Measurements from ENCODE around the gene SOCS4. TPM values are rescaled to one million over a fixed set of nuclear protein-coding genes. Genes with fewer than 3 reads are reported as not detected.
A peak's percentile ranks its signal among the peaks of the same experiment; 100 is the strongest.
"Not testable (repeated sequence)": the region's sequence is repeated elsewhere in the genome, so short reads cannot be mapped to it uniquely, and the experiment has no call there.

The SOCS4 gene
- total and polyA plus RNA-seq, 2 experiments from 2014 or later = 17.7 to 24.9 TPM

DNA sequence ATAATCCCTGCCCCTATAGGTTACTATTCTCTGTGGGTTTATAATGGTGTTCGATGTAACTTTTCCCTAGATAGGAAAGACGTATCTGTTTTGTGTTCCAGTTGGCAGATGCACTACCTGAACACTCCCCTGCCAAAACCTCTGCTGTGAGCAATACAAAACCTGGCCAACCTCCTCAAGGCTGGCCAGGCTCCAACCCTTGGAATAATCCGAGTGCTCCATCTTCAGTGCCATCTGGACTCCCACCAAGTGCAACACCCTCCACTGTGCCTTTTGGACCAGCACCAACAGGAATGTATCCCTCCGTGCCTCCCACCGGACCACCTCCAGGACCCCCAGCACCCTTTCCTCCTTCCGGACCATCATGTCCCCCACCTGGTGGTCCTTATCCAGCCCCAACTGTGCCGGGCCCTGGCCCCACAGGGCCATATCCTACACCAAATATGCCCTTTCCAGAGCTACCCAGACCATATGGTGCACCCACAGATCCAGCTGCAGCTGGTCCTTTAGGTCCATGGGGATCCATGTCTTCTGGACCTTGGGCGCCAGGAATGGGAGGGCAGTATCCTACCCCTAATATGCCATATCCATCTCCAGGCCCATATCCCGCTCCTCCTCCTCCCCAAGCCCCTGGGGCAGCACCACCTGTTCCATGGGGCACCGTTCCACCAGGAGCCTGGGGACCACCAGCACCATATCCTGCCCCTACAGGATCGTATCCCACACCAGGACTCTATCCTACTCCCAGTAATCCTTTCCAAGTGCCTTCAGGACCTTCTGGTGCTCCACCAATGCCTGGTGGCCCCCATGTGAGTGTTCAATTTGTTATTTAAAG lies 35.7 kb downstream of the SOCS4 start (continued):
- TF ChIP-seq, protein P1, sequence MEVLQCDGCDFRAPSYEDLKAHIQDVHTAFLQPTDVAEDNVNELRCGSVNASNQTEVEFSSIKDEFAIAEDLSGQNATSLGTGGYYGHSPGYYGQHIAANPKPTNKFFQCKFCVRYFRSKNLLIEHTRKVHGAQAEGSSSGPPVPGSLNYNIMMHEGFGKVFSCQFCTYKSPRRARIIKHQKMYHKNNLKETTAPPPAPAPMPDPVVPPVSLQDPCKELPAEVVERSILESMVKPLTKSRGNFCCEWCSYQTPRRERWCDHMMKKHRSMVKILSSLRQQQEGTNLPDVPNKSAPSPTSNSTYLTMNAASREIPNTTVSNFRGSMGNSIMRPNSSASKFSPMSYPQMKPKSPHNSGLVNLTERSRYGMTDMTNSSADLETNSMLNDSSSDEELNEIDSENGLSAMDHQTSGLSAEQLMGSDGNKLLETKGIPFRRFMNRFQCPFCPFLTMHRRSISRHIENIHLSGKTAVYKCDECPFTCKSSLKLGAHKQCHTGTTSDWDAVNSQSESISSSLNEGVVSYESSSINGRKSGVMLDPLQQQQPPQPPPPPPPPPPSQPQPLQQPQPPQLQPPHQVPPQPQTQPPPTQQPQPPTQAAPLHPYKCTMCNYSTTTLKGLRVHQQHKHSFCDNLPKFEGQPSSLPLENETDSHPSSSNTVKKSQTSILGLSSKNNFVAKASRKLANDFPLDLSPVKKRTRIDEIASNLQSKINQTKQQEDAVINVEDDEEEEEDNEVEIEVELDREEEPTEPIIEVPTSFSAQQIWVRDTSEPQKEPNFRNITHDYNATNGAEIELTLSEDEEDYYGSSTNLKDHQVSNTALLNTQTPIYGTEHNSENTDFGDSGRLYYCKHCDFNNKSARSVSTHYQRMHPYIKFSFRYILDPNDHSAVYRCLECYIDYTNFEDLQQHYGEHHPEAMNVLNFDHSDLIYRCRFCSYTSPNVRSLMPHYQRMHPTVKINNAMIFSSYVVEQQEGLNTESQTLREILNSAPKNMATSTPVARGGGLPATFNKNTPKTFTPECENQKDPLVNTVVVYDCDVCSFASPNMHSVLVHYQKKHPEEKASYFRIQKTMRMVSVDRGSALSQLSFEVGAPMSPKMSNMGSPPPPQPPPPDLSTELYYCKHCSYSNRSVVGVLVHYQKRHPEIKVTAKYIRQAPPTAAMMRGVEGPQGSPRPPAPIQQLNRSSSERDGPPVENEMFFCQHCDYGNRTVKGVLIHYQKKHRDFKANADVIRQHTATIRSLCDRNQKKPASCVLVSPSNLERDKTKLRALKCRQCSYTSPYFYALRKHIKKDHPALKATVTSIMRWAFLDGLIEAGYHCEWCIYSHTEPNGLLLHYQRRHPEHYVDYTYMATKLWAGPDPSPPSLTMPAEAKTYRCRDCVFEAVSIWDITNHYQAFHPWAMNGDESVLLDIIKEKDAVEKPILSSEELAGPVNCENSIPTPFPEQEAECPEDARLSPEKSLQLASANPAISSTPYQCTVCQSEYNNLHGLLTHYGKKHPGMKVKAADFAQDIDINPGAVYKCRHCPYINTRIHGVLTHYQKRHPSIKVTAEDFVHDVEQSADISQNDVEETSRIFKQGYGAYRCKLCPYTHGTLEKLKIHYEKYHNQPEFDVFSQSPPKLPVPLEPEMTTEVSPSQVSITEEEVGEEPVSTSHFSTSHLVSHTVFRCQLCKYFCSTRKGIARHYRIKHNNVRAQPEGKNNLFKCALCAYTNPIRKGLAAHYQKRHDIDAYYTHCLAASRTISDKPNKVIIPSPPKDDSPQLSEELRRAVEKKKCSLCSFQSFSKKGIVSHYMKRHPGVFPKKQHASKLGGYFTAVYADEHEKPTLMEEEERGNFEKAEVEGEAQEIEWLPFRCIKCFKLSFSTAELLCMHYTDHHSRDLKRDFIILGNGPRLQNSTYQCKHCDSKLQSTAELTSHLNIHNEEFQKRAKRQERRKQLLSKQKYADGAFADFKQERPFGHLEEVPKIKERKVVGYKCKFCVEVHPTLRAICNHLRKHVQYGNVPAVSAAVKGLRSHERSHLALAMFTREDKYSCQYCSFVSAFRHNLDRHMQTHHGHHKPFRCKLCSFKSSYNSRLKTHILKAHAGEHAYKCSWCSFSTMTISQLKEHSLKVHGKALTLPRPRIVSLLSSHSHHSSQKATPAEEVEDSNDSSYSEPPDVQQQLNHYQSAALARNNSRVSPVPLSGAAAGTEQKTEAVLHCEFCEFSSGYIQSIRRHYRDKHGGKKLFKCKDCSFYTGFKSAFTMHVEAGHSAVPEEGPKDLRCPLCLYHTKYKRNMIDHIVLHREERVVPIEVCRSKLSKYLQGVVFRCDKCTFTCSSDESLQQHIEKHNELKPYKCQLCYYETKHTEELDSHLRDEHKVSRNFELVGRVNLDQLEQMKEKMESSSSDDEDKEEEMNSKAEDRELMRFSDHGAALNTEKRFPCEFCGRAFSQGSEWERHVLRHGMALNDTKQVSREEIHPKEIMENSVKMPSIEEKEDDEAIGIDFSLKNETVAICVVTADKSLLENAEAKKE (CRISPR knock-in tag; IDR thresholded peaks at IDR 0.05) = no peak
- TF ChIP-seq EZH2phosphoT487 (IDR thresholded peaks at IDR 0.05; ENCODE audit: unreplicated experiment) = peak; percentile 53
- TF ChIP-seq ZNF331 (CRISPR knock-in tag; IDR thresholded peaks at IDR 0.05; ENCODE audit: low read depth) = no peak

GRCh38 chr14:55064896-55065295 lies 37.9 kb downstream of the SOCS4 start:
- H3K4me3 Mint-ChIP-seq; H3K9me2 ChIP-seq (ENCODE audit: insufficient read depth); H3K4me2 ChIP-seq; H3F3A ChIP-seq (replicated peaks; ENCODE audit: low read depth); H2AFZ ChIP-seq; H3K27ac Mint-ChIP-seq; H3K27me3 Mint-ChIP-seq (ENCODE audit: insufficient read depth, low read depth, poor library complexity); H3K4me1 ChIP-seq (ENCODE audit: insufficient read depth); ATAC-seq; H3K9me3 Mint-ChIP-seq; H3K4me3 ChIP-seq; H3K27ac ChIP-seq (ENCODE audit: low read depth); H3K27me3 ChIP-seq (ENCODE audit: insufficient read depth); H3K4me1 Mint-ChIP-seq; DNase-seq (ENCODE audit: low spot score): not testable (repeated sequence)
- H3K79me2 ChIP-seq (replicated peaks; ENCODE audit: insufficient read depth) = peaks cover 32% of the 10 kb centered on the region
- peaks cover 14% of the 10 kb centered on the region for H4K20me1 ChIP-seq (replicated peaks; ENCODE audit: insufficient read depth)
- H3K36me3 Mint-ChIP-seq (ENCODE audit: low read depth) = peaks cover 52% of the 10 kb centered on the region
- H3K36me3 ChIP-seq (ENCODE audit: insufficient read depth) = peaks cover 25% of the 10 kb centered on the region

Measured in GM23338 (cell line).